Stimulated activated CD4-positive, alpha-beta T cell treated with anti-CD3 and anti-CD28 coated beads, TNF-alpha, amount 100 ng/mL, for 4 hours (primary cell): ENCODE data around the gene DOCK4.

Experiments
- DNase-seq, 3 experiments: peaks; one replicate each; pipeline ENCODE4 v3.0.0-alpha.2; 2020; ENCODE audit warnings: low read depth in 3 of 3

Gene DOCK4

GRCh38 chr7:111860248-111860647 is 346.0 kb downstream of the DOCK4 start:
- no peak for DNase-seq

DNA sequence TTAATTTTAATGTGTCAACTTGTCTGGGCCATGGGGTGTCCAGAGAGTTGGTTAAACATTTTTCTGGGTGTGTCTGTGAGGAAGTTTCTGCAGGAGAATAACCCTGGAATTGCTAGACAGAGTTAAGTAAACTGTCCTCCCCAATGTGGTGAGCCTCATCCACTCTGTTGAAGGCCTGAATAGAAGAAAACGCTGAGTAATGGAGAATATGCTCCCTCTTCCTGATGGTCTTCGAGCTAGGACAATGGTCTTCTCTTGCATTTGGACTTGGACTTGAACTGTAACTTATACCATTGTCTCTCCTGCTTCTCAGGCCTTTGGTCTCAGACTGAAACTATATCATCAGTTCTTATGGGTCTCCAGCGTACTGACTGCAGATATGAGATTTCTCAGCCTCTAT is 347.9 kb downstream of the DOCK4 start:
- DNase-seq, result no peak

DNA sequence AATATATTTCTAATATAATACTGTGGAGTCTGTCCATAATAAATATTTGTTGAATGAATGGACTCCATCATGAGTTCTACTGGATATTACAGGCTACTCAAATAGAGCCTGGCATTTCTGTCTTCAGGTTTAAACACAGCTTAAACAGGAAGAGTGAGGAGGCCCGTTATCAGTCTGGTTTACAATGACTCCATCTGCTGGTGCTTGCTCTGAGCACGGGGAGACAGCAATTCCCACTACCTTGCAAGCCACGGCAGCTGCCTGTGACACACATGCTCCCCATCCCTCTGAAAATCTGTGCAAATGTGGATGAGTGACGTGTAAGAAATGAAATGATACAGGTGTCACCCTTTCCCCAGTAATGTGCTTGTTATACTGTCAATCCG is 350.4 kb downstream of the DOCK4 start:
- DNase-seq, result no peak

DNA sequence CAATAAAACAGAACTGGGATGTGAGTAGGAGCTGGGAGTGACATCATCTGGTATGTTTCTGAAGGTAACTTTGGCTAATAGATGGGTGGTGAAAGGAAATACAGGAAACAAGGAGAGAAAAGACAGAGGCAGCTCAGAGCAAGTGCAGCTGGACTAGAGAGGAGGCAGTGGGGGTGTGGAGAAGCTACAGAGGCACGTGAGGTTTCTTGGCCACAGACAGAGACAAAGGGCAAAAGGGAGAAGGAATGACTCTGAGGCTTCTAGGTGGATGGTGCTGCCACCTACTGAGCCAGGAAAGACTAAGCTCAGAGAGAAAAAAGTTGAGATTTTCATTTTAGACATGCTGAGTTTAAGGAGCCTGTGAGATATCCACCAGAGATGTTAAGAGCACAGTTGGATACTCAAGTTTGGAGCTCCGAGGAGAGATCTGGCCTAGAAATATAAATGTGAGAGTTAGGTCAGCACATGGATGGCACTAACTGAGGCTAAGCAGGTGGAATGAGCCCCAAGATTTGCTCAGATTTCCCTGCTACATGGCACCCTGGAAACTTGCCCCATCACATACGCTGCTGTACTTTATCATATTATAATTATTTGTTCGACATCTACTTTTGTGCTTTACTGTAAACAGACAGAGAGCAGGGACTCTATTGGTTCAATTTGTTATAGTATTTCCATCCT is 350.9 kb downstream of the DOCK4 start:
- DNase-seq, result no peak

- no peak for DNase-seq
These were observed 352.8 kb downstream of the DOCK4 start for GRCh38 chr7:111853201-111853990.

DNA sequence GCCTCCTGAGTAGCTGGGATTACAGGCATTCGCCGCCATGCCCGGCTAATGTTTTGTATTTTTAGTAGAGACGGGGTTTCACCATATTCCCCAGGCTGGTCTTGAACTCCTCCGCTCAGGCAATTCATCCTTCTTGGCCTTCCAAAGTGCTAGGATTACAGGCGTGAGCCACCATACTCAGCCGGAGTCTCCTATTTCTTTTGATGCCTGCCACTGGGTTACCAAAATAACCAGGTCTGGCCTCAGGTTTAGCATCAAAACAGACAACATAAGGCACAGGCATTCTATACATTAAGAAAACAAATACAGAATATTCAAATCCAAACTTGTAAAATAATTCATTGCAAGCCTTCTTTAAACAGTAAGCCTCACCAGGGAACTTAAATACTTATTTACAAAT is 354.1 kb downstream of the DOCK4 start:
- DNase-seq, result no peak

- DNase-seq, result no peak
These were observed 359.3 kb downstream of the DOCK4 start for GRCh38 chr7:111846898-111847297.

- no peak for DNase-seq
These were observed 360.3 kb downstream of the DOCK4 start for GRCh38 chr7:111845853-111846252.

GRCh38 chr7:111844904-111845671 is 361.1 kb downstream of the DOCK4 start:
- no peak for DNase-seq

GRCh38 chr7:111842491-111842890 is 363.7 kb downstream of the DOCK4 start:
- no peak for DNase-seq

DNA sequence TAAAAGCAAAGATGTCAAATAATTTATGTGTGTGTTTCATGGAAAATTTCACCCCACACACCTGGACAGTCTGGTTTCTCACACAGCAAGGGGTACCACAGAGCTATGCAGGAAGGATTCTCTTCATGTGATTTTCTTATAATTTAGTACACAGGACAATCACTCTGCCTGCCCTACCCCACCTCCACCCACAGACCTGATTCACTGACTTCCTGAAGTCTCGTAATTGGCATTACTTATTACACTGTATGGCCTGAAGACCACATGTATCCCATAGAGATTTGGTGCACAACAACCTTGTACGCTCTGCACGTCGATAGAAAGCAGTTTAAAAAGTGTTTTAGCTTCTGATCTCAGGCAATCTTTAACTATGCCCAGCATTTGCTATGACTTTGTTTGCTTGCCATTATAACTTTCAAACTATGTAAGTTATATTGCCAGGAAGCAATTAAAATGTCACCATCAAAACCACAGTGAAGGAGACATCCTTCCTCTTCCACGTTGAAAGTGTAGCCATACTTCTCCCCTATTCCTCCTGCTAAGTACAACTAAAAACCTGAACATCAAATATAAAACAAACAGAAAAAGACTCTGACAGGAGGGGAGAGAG is 364.5 kb downstream of the DOCK4 start:
- no peak for DNase-seq

DNA sequence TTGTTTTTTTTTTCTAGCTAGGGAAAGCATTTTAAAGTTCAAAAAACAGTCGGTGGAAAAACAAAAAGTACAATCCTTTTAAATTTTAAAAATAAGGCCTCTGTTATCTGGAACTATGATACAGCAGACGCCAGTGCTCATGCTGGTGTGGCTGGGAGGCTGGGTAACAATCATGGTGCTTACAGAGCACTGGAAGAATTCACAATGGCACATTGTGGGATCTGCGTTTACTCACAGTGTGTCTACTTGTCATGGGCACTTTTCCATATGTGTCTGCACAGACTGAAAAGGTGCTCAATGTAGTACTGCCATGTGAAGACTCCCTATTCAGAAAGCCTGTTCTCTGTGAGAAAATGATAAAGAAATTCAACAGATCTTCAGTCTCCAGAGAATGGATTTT is 365.7 kb downstream of the DOCK4 start:
- no peak for DNase-seq

DNA sequence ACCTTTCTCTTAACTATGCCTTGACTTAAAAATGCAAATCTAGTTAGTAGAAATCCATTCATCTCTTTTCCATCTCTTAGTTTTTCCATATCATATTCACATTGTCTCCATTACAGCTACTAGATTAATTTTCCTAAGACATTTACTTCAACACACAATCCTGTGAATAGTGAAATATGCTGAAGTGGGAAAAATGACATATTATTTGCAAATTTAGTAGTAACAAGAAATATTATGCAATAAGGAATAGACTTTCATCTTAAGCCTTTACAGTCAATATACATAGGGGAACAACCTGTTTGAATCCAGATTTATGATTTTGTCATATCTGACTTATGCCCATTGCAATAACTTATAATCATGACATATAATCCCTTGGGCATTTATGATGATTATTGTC is 366.9 kb downstream of the DOCK4 start:
- DNase-seq, result no peak

DNA sequence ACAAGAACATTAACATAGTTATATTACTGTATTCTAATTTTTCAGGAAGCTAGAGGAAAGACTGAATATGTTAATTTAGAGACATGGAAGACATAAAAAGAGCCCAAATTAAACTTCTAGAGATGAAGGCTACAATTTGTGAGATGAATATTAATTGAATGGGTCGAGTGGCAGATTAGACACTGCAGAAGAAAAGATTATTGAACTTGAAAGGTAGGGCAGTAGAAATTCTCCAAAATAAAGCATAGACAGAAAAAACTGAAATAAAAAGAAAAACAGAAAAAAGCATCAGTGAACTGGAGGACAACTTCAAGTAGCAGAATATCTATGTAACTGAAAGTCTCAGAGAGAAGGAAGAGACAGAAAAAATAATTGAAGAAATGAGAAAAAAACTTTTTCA is 369.6 kb downstream of the DOCK4 start:
- no peak for DNase-seq

GRCh38 chr7:111835066-111835465 is 371.1 kb downstream of the DOCK4 start:
- no peak for DNase-seq

DNA sequence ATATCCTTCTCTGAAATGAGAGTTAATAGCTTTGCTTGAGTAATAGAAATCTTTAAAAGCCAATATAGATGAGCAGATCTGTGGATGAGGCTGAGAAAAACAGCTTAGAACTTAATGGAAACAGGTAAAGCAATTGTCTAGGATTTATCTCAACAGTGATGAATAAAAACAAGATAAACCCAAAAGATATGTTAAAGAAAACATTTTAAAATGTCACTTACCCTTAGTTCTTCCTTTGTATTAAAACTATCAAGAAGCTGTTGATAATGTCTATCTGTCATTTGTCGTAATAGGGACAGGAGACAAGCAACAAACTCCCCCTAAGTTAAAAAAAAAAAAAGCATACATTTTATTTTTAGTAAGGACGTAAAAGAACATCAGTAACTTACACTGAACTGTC is 371.8 kb downstream of the DOCK4 start:
- DNase-seq, result no peak

- DNase-seq, result no peak
These were observed 372.7 kb downstream of the DOCK4 start for GRCh38 chr7:111833466-111833865.

DNA sequence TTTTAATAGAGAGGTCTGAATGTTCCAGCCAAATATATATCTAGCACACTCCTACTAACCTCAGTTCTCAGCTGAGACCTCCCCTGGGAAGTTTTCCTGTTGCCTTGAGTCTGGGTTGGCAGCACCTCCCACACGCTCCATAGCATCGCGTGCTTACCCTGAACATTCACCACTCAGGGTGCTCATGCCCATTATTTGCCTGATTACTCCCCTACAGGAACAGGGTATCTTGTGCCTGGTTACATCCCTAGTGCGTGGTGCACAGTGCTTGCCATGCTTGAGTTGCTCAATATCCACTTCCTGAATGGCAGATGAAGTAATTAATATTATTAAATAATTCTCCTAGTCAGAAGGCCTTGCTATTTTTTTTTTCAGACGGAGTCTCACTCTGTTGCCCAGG is 374.0 kb downstream of the DOCK4 start:
- no peak for DNase-seq

GRCh38 chr7:111829221-111829620 is 377.0 kb downstream of the DOCK4 start:
- no peak for DNase-seq

DNA sequence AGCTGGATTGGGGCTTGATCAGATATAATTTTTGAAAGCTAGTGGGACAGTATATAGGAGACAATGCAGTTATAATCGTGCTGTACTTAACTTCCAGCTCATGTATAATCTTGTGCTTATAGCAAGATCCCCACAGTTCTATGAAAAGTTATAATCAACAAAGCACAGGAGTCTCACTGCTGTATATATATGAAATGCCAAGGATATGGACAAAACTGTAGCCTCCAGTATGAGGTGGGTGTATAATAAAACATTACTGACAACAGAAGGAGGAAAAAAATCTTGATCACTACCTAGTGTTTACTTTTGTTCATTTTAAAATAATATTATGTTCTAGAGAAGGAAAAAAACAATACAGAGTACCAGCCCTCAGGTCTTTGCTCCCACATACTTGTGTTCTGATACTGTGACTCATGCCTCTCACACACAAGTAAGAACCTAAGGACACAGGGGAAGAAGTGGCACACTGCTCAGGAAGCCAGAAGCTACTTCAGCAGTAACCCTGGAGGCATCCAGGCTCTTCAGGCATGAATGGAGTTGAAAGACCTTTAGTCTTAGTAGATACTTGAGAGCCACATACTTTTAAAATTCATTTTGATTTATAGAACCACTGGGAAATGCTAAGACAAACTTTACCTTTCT is 378.2 kb downstream of the DOCK4 start:
- DNase-seq, result no peak

DNA sequence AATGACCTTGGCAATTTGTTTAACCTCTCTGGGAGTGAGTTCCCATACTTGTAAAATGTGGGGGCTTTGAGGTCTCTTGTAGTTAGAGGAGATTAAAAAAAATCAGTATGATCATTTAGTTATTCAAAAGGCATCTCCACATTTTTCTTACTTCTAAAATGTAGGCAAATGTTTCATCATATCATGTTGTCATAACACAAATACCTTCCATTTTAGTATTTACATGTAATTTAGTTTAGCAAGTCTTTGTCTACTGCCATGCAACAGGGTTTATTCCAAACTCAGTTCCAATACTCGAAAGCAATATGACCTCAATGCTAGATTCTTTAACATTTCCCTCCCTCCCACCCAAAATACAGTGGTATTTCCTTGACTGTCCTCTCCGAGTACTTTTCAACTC is 381.2 kb downstream of the DOCK4 start:
- no peak for DNase-seq

DNA sequence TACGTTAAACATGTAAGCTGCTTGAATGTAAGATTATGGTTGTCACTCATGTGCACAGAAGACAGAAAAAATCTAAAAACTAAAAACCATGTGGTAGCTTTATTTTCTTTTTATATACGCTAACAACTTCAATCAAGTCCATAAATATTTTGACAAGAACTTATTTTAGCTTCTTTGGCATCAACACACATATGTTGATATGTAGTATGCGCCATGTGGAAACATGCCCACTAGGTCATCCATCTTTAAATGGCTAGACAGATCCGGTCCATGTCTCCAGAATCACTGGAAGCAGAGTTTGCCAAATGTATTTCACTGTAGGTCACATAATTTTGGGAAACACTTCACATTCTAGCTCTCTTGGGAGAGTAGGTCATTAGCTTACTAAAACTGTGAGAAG is 382.4 kb downstream of the DOCK4 start:
- DNase-seq, result no peak
